GM13977 (cell line): ENCODE data around the gene TRMT1L.

Experiments
- DNase-seq: peaks from one replicate; pipeline ENCODE4 v3.0.0; 2012; ENCODE audit warnings: low spot score
- in situ Hi-C: fragments of 300-500 bp; cut with MboI; formaldehyde crosslinking; loops from one replicate; pipeline ENCODE4 v1.12.0; 2022; ENCODE audit warnings: low sequenced_read_pairs, low pct_unique_long_range_greater_than_20kb, mixed read lengths, inconsistent platforms; ENCODE audit not compliant: unreplicated experiment
- TF ChIP-seq, protein P1 (sequence below): IDR thresholded peaks from 2 replicates; pipeline ENCODE4 v1.5.1; 2012; ENCODE audit warnings: mild to moderate bottlenecking, control low read depth; ENCODE audit not compliant: insufficient read depth; ENCODE audit errors: extremely low read depth, missing control alignments

The TRMT1L gene

DNA sequence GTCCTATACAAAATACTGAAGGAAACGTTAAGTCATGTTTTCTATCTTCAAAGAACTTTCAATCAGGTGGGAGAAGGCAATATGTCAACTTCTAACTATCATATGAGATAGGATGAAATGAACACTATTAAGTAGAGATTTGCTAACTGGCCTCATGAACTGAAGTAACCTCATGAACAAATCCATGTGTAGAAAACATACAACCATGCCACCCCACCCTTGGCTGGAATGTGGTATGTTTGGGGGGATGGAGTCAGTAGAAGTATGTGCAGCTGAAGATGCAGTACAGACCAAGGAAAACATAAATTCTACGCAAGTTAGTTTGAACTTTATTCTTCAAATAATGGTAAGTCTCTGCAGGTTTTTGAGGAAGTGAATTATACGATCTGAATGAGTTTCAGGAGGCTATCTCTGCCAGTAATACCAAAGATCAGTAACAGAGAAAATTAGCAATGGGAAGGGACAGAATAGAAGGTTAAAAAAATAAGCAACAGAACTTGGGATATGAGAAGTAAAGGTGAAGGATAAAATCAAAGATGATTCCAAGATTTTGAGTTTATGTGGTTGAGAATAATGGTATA, 4.5 kb downstream of the TRMT1L start:
- TF ChIP-seq, protein P1, sequence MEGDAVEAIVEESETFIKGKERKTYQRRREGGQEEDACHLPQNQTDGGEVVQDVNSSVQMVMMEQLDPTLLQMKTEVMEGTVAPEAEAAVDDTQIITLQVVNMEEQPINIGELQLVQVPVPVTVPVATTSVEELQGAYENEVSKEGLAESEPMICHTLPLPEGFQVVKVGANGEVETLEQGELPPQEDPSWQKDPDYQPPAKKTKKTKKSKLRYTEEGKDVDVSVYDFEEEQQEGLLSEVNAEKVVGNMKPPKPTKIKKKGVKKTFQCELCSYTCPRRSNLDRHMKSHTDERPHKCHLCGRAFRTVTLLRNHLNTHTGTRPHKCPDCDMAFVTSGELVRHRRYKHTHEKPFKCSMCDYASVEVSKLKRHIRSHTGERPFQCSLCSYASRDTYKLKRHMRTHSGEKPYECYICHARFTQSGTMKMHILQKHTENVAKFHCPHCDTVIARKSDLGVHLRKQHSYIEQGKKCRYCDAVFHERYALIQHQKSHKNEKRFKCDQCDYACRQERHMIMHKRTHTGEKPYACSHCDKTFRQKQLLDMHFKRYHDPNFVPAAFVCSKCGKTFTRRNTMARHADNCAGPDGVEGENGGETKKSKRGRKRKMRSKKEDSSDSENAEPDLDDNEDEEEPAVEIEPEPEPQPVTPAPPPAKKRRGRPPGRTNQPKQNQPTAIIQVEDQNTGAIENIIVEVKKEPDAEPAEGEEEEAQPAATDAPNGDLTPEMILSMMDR = no peak
- in situ Hi-C loops = loop anchor here (25.0 kb wide), 1 partner anchor 340 kb away; no protein-coding TSS in a partner anchor
- no peak for DNase-seq

DNA sequence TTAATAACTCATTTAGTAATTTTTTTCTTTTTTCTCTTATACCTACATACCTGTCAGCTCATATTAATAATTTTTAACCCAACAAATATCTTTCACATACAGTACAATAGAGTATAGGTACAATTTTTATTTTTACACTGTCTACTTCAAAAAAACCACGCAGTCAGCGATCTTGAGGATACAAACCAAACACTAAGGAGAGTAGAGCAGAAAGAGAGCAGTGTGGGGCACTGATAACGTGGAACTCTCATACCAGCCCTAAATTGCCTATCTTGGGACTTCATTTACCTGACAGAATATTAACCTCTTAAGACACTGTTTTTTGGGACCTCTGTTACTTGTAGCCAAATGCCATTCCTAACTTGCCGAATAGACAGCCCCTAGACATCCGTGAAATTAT, 5.5 kb downstream of the TRMT1L start:
- DNase-seq = no peak
- TF ChIP-seq, protein P1 = no peak
- in situ Hi-C loops = loop anchor here (25.0 kb wide), 1 partner anchor 339 kb away; no protein-coding TSS in a partner anchor

DNA sequence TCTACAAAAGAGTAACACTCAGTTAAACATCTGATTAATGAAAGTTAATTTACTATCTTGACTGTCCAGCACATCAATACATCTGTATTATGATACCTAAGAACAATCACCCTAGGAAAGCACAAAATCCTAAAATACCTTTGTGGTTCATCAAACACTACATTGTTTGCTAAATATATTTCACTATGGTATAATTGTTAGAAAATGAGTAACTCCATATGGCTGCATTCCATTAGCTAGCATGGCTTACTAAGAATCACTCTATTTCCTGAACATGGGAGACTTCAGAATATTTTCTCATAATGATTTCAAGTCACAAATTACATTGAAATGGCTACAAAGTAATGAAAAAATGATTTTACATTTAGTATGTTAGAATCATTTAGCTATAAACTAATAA, 12.5 kb downstream of the TRMT1L start:
- TF ChIP-seq, protein P1 = no peak
- in situ Hi-C loops = no loop called here
- no peak for DNase-seq

DNA sequence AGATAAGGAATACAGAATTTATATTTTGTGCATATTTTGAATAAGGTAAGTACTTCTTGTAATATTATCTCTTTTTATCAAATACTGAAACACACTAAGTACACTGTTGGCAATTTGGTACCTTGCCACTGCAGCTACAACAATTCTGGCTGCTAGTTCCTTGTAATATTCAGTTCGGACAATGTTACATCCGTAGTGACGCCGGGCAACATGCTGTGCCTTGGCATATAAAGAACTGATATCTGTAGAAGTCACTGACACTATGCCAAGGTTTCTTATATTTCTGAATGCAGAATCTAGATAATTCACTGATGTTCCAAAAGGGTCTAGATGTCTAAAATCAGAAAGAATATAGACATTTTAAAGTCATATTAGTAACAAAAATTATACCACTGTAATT, 17.5 kb downstream of the TRMT1L start:
- TF ChIP-seq, protein P1 = no peak
- DNase-seq = no peak
- in situ Hi-C loops = no loop called here

DNA sequence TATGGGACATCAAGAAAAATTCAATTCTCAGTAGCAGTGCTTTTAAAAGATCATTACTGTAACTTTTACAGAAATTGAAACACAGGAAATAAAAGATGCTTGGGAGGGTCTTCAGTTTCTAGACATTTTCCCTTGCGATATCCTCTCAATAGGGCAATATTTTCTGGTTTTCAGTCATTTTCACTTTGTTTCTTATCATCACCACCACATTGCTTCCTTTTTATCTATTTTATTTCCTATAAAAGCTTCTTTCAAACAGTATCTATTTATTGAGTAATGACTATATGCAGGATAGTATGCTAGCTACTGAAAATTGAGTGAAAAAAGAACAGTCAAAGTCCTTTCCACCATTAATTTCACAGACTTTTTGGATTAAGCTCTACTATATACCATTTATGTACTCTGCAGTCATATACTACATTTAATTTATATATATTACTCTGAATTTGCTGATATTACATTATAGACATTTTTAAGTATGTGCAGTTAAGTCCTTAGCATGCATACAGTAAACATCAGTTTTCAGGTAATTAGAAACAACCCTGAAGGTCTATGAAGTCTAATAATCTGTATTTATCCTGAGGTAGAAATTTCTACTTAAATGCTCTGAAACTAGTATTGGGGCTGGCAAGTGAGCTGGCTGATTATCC, 18.7 kb downstream of the TRMT1L start:
- TF ChIP-seq, protein P1 = no peak
- in situ Hi-C loops = no loop called here
- DNase-seq = no peak

DNA sequence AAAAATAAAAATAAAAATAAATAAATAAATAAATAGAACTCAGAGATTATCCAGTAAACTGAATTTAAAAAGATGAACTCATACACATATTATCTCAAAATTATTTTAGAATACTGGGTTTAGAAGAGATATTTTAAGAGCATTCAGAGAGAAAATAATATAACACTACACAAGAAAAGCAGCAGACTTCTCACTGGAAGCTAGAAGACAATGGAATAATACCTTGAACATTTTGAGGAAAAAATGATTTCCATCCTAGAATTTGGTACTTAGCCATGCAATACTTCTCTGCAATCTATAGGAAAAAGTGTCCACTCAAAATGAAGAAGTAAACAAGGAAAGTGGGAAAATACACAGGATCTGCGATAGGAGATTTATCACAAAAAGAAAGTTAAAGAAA, 24.2 kb downstream of the TRMT1L start:
- in situ Hi-C loops = no loop called here
- no peak for DNase-seq
- TF ChIP-seq, protein P1 = no peak
